SH-SY5Y (cell line): ENCODE results near the gene C1orf74.

Experiments
- GATA2 ChIP-seq: IDR thresholded peaks from 2 replicates; pipeline ENCODE4 v1.6.1; 2011; ENCODE audit warnings: mild to moderate bottlenecking, low read depth, low read length
- GATA3 ChIP-seq: IDR thresholded peaks from 2 replicates; pipeline ENCODE4 v1.6.1; 2011; ENCODE audit warnings: low read depth, mild to moderate bottlenecking, low read length, moderate library complexity

DNA sequence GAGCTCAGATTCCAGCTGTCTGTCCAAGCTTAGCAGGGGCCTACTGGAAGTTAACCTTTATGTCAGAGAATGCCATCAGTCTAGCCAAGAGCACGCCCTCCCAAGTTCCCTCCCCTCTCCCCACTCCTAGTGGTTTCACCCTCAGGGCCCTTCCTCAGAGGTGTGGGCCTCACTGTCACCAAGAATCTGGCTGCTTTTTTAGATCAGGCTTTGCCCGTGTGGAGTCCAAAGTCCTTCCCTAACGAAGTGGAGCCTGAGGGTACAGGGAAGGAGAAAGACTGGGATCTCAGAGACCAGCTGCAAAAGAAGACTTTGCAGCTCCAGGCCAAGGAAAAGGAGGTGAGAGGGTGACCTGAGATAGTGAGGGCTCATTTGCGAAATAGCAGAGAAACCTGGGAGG, 4.1 kb downstream of the C1orf74 start:
- TF ChIP-seq GATA2, result no peak
- no peak for TF ChIP-seq GATA3
